PC-9 (cell line): Measurements from ENCODE around the gene PRKD1. TPM values are rescaled to one million over a fixed set of nuclear protein-coding genes. Genes with fewer than 3 reads are reported as not detected.

ENCODE experiments used
- BruUV-seq: library from RNA; stranded (reverse); fragments of 400-500 nt; replicated peaks from 2 replicates; lab custom pipeline; 2021; lab: Mats Ljungman, UMichigan
- CTCF ChIA-PET: fragments of 300-600 bp; sonication (Branson Sonifier 250); formaldehyde crosslinking; loops from one replicate; lab custom pipeline; 2022; ENCODE audit warnings: antibody characterized with exemption; lab: Charles Lee
- POLR2A ChIA-PET: fragments of 300-600 bp; sonication (Branson Sonifier 250); formaldehyde crosslinking; loops from one replicate; lab custom pipeline; 2022; ENCODE audit warnings: antibody characterized with exemption; ENCODE audit not compliant: unreplicated experiment; lab: Charles Lee
- DNase-seq, 2 experiments: peaks; one replicate each; pipeline versions ENCODE4 v3.0.0 to v3.0.0-alpha.2; 2015 to 2022; ENCODE audit warnings: mixed read lengths in 1 of 2
- H2AFZ ChIP-seq: fragments of 200-600 bp; sonication (generic); 2 replicates; pipeline ENCODE4 v1.8.1; 2017; ENCODE audit warnings: antibody characterized with exemption
- H3F3A ChIP-seq: fragments of 200-600 bp; sonication (generic); 2 replicates; pipeline ENCODE4 v1.8.1; 2017; ENCODE audit warnings: antibody characterized with exemption, mild to moderate bottlenecking, low read depth; ENCODE audit not compliant: insufficient read depth
- H3K27ac ChIP-seq: fragments of 200-600 bp; sonication (generic); 2 replicates; pipeline ENCODE4 v1.6.1; 2016; ENCODE audit warnings: mixed run types
- H3K27me3 ChIP-seq: fragments of 200-600 bp; sonication (generic); 2 replicates; pipeline ENCODE4 v1.6.1; 2016; ENCODE audit warnings: low read depth, mixed run types; ENCODE audit not compliant: insufficient read depth
- H3K36me3 ChIP-seq: fragments of 200-600 bp; sonication (generic); 2 replicates; pipeline ENCODE4 v1.6.1; 2016; ENCODE audit warnings: low read depth, mixed run types
- H3K4me1 ChIP-seq: fragments of 200-600 bp; sonication (generic); replicated peaks from 2 replicates; pipeline ENCODE4 v1.6.1; 2016; ENCODE audit warnings: mixed run types; ENCODE audit not compliant: insufficient read depth
- H3K4me2 ChIP-seq: fragments of 200-600 bp; sonication (generic); 2 replicates; pipeline ENCODE4 v1.6.1; 2017; ENCODE audit warnings: mixed run types
- H3K4me3 ChIP-seq: fragments of 200-600 bp; sonication (generic); 2 replicates; pipeline ENCODE4 v1.6.1; 2016; ENCODE audit warnings: mixed run types
- H3K79me2 ChIP-seq: fragments of 200-600 bp; sonication (generic); 2 replicates; pipeline ENCODE4 v1.6.1; 2017; ENCODE audit warnings: low read depth, mixed run types
- H3K9me2 ChIP-seq: fragments of 200-600 bp; sonication (generic); 2 replicates; pipeline ENCODE4 v1.8.1; 2017; ENCODE audit warnings: mild to moderate bottlenecking; ENCODE audit not compliant: insufficient read depth
- H3K9me3 ChIP-seq: fragments of 200-600 bp; sonication (generic); 2 replicates; pipeline ENCODE4 v1.8.1; 2016; ENCODE audit warnings: low read depth; ENCODE audit not compliant: insufficient read depth
- H4K20me1 ChIP-seq: fragments of 200-600 bp; sonication (generic); 2 replicates; pipeline ENCODE4 v1.8.1; 2017; ENCODE audit not compliant: insufficient read depth
- EZH2 ChIP-seq: fragments of 200-600 bp; sonication (generic); IDR thresholded peaks from 2 replicates; pipeline ENCODE4 v1.8.0; 2017; ENCODE audit warnings: antibody characterized with exemption, low read depth
- intact Hi-C: fragments of 100-400 bp; cut with micrococcal nuclease; formaldehyde crosslinking; loops from one replicate; pipeline ENCODE4 v1.10.0; 2022; ENCODE audit not compliant: unreplicated experiment
- total RNA-seq: library from RNA; stranded (reverse); gene quantifications from 2 replicates; pipeline ENCODE4 v1.2.3, GENCODE V29; 2021
- TF ChIP-seq, protein P1 (sequence below): fragments of 200-600 bp; sonication (generic); conservative IDR thresholded peaks from 2 replicates; pipeline ENCODE4 v1.6.1; 2017; ENCODE audit warnings: mixed run types, antibody characterized with exemption, mild to moderate bottlenecking, moderate library complexity

The PRKD1 gene
- total RNA-seq, 1 experiment from 2014 or later, result 0.98 TPM

DNA sequence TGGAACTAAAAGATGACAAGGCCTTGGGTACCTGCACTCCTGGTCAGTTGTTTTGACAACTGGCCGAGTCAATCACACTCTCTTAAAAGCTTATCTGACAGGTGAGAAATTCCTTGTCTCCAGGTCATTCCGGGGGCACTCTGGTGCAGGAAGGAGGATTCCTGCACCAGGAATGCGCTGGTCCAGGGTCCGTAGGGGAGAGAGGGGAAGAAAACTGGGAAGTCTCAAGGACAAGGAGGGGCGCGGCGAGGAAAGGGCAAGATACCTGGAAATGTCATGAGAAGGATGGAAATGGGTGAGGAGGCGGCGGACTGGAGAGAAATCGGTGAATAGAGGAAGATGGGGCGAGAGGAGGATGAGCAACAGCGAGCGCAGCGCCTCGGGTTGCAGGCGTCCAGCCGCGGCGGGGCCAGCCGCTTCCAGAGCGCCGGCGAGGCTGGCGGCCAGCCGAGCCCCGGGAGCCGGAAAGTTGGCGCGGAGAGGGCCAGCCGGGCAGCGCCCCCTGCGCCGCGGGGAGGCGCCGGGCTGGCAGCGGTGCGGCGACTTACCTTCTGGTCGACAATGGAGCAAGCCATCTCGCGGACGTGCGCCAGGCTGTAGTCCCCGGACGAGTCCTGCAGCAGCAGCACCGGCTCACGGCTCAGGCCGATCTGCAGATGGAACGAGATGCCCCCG is 809 bp downstream of the PRKD1 start:
- intact Hi-C loops, result no loop called here
- no peaks in the 10 kb centered on the region for H3K79me2 ChIP-seq
- H3K4me2 ChIP-seq, result peak overlapping the region; percentile 98
- no TSS peak for BruUV-seq
- ChIA-PET CTCF (no interaction called here), POLR2A (no interaction called here)
- H3K4me1 ChIP-seq, result peaks cover 10% of the 10 kb centered on the region
- H3K9me2 ChIP-seq, result no peaks in the 10 kb centered on the region
- H2AFZ ChIP-seq, result peak overlapping the region; percentile 85
- peak overlapping the region; percentile 59; the same call in 1 of the 2 replicates for H3K4me3 ChIP-seq
- TF ChIP-seq EZH2, result no peak
- TF ChIP-seq, protein P1, sequence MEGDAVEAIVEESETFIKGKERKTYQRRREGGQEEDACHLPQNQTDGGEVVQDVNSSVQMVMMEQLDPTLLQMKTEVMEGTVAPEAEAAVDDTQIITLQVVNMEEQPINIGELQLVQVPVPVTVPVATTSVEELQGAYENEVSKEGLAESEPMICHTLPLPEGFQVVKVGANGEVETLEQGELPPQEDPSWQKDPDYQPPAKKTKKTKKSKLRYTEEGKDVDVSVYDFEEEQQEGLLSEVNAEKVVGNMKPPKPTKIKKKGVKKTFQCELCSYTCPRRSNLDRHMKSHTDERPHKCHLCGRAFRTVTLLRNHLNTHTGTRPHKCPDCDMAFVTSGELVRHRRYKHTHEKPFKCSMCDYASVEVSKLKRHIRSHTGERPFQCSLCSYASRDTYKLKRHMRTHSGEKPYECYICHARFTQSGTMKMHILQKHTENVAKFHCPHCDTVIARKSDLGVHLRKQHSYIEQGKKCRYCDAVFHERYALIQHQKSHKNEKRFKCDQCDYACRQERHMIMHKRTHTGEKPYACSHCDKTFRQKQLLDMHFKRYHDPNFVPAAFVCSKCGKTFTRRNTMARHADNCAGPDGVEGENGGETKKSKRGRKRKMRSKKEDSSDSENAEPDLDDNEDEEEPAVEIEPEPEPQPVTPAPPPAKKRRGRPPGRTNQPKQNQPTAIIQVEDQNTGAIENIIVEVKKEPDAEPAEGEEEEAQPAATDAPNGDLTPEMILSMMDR, result no peak
- H3F3A ChIP-seq, result peaks cover 3% of the 10 kb centered on the region; the same call in 1 of the 2 replicates
- peak in 1 of 2 experiments; percentile 6 for DNase-seq
- H3K36me3 ChIP-seq, result no peaks in the 10 kb centered on the region
- H4K20me1 ChIP-seq, result no peaks in the 10 kb centered on the region
- H3K27me3 ChIP-seq, result no peaks in the 10 kb centered on the region
- H3K27ac ChIP-seq, result no peak overlapping the region
- H3K9me3 ChIP-seq, result no peaks in the 10 kb centered on the region

DNA sequence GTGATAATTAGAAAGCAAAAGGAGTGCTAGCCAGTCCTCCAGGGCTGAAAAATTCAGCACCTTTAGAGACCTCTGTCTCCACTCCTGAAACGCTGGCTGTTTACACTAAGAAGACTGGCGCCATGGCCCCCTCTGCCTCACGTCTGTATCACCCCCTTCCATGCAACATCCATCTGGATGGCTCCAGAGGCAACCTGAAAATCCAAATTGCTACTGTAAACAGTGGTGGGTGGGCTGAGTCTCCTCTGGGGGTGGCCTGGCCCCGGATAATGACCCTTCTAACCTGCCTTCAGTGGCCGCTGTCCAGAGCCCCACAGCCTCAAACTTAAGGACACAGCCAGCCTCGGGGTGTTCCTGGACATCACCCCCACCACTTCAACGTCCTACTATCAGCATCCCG is 1.4 kb downstream of the PRKD1 start:
- CTCF ChIA-PET, result no interaction called here
- POLR2A ChIA-PET, result no interaction called here
- Histone ChIP-seq H3K27ac (no peak overlapping the region), H3K27me3 (no peaks in the 10 kb centered on the region), H3K4me3 (peak overlapping the region; percentile 59; the same call in 1 of the 2 replicates), H2AFZ (no peak overlapping the region; the same call in 1 of the 2 replicates), H3K9me3 (no peaks in the 10 kb centered on the region), H3K4me1 (peaks cover 10% of the 10 kb centered on the region), H3K9me2 (no peaks in the 10 kb centered on the region), H3K79me2 (no peaks in the 10 kb centered on the region), H4K20me1 (no peaks in the 10 kb centered on the region), H3K4me2 (peak overlapping the region; percentile 98), H3F3A (peaks cover 3% of the 10 kb centered on the region; the same call in 1 of the 2 replicates), H3K36me3 (no peaks in the 10 kb centered on the region)
- DNase-seq, result no peak
- intact Hi-C loops, result no loop called here
- BruUV-seq, result no TSS peak
- no peak for TF ChIP-seq EZH2
- TF ChIP-seq, protein P1, result no peak

DNA sequence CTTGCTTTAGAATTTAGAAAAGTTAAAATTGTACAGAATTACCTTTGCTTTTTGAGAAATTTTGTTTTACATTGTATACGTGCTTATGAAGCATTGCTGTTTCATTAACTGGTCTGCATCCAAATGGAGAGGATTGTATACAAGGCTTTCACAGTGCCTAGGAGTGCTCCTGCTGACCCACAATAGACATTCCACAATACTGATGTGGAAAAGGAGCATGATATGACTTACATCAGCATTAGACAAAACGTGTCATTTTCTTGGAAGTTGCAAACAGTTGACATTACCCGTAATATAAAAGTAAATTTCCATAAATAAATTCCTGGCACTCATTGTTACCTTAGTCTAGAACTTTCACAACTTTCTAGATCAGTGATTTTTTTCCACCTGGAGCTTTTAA is 1.9 kb downstream of the PRKD1 start:
- no peaks in the 10 kb centered on the region for H3K79me2 ChIP-seq
- H3K27ac ChIP-seq, result no peak overlapping the region
- DNase-seq, result no peak
- H2AFZ ChIP-seq, result no peak overlapping the region
- BruUV-seq, result no TSS peak
- peak overlapping the region; percentile 98; the same call in 1 of the 2 replicates for H3K4me2 ChIP-seq
- H3K36me3 ChIP-seq, result no peaks in the 10 kb centered on the region
- peaks cover 3% of the 10 kb centered on the region; the same call in 1 of the 2 replicates for H3F3A ChIP-seq
- intact Hi-C loops, result no loop called here
- no peaks in the 10 kb centered on the region for H3K27me3 ChIP-seq
- peaks cover 10% of the 10 kb centered on the region for H3K4me1 ChIP-seq
- H3K9me2 ChIP-seq, result no peaks in the 10 kb centered on the region
- H3K9me3 ChIP-seq, result no peaks in the 10 kb centered on the region
- ChIA-PET POLR2A (no interaction called here), CTCF (no interaction called here)
- H3K4me3 ChIP-seq, result no peak overlapping the region
- TF ChIP-seq, protein P1, result no peak
- TF ChIP-seq EZH2, result no peak
- no peaks in the 10 kb centered on the region for H4K20me1 ChIP-seq
